ENCODE results near the gene RALGPS1.
"Not testable (repeated sequence)": the region's sequence is repeated elsewhere in the genome, so short reads cannot be mapped to it uniquely, and the experiment has no call there.

RALGPS1 gene

GRCh38 chr9:127139071-127139731, 224.6 kb downstream of the RALGPS1 start:
- no peak for DNase-seq (ENCODE audit: low spot score)

- DNase-seq (ENCODE audit: low spot score): no peak
Observed at GRCh38 chr9:127139775-127140174, 225.2 kb downstream of the RALGPS1 start.

GRCh38 chr9:127140181-127140580, 225.6 kb downstream of the RALGPS1 start:
- no peak for DNase-seq (ENCODE audit: low spot score)

- DNase-seq (ENCODE audit: low spot score): no peak
Observed at GRCh38 chr9:127140842-127141675, 226.5 kb downstream of the RALGPS1 start.

- no peak for DNase-seq (ENCODE audit: low spot score)
Observed at GRCh38 chr9:127142291-127142690, 227.7 kb downstream of the RALGPS1 start.

- no peak for DNase-seq (ENCODE audit: low spot score)
Observed at GRCh38 chr9:127142931-127143464, 228.4 kb downstream of the RALGPS1 start.

GRCh38 chr9:127143920-127144465, 229.4 kb downstream of the RALGPS1 start:
- DNase-seq (ENCODE audit: low spot score): no peak

GRCh38 chr9:127144670-127145445, 230.3 kb downstream of the RALGPS1 start:
- no peak for DNase-seq (ENCODE audit: low spot score)

GRCh38 chr9:127146841-127147240, 232.3 kb downstream of the RALGPS1 start:
- not testable (repeated sequence) for DNase-seq (ENCODE audit: low spot score)

- DNase-seq (ENCODE audit: low spot score): no peak
Observed at GRCh38 chr9:127147251-127147650, 232.7 kb downstream of the RALGPS1 start.

- no peak for DNase-seq (ENCODE audit: low spot score)
Observed at GRCh38 chr9:127148014-127148413, 233.4 kb downstream of the RALGPS1 start.

- DNase-seq (ENCODE audit: low spot score): no peak
Observed at GRCh38 chr9:127149010-127149409, 234.4 kb downstream of the RALGPS1 start.

- no peak for DNase-seq (ENCODE audit: low spot score)
Observed at GRCh38 chr9:127149463-127150390, 235.1 kb downstream of the RALGPS1 start.

GRCh38 chr9:127153501-127153900, 238.9 kb downstream of the RALGPS1 start:
- no peak for DNase-seq (ENCODE audit: low spot score)

- no peak for DNase-seq (ENCODE audit: low spot score)
Observed at GRCh38 chr9:127154003-127154389, 239.4 kb downstream of the RALGPS1 start.

- peak; percentile 36 for DNase-seq (ENCODE audit: low spot score)
Observed at GRCh38 chr9:127154390-127155191, 240.0 kb downstream of the RALGPS1 start.

GRCh38 chr9:127155314-127155960, 240.9 kb downstream of the RALGPS1 start:
- no peak for DNase-seq (ENCODE audit: low spot score)

GRCh38 chr9:127158786-127159324, 244.3 kb downstream of the RALGPS1 start:
- no peak for DNase-seq (ENCODE audit: low spot score)

GRCh38 chr9:127159325-127159801, 244.8 kb downstream of the RALGPS1 start:
- DNase-seq (ENCODE audit: low spot score): peak; percentile 82
